Hematopoietic multipotent progenitor cell treated with erythropoietin and hydrocortisone succinate and interleukin-3 and kit ligand, for 17 days (in vitro differentiated cells): Measurements from ENCODE around the gene FCSK.
A peak's percentile ranks its signal among the peaks of the same experiment; 100 is the strongest.
"Not testable (repeated sequence)": the region's sequence is repeated elsewhere in the genome, so short reads cannot be mapped to it uniquely, and the experiment has no call there.

ENCODE experiments used
- DNase-seq: peaks from one replicate; pipeline ENCODE4 v3.0.0-alpha.2; 2015; ENCODE audit warnings: low spot score

FCSK gene

DNA sequence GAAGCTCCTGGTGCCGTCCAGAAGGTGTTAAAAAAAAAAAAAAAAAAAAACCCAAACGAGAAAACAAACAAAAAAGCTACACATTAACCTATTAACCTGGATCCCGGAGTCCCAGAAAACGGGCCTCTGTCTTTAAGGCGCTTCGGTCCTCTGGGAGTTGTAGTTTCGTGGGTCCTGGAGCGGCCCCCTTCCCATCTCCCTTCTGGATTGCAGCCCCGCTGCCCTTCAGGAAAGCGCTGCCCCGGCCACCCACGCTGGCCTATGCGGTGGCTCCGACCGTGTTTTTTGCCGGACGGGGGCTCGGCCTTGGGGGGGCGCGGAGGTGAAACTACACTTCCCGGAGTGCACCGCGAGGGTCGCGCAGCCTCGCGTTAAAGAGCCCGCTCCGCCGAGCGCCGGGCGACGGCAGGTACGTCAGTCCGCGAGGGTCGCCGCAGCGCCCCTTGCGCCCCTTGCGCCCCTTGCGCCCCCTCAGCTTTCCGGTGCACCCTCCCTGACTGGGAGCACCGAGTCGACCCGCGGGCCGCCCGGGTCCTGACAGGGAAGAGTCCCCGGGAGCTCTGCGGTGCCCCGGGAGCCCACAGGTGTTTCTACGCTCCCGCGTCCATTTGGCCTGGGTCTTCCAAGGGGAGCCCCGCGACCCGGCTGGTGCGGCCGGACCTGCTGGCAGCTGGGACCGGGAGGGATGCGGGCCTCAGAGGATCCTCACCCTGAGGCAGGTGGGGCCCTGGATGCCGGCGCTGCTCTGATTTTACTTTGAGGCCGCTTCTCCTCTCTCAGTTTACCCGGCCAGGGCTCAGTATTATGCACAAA is at the start of gene FCSK:
Gene FCSK, plus strand, starts transcription at position 374 of the 813 bp plus-strand sequence. CDS start 8,596 bp downstream, outside the sequence.
- peak; percentile 85 for DNase-seq

DNA sequence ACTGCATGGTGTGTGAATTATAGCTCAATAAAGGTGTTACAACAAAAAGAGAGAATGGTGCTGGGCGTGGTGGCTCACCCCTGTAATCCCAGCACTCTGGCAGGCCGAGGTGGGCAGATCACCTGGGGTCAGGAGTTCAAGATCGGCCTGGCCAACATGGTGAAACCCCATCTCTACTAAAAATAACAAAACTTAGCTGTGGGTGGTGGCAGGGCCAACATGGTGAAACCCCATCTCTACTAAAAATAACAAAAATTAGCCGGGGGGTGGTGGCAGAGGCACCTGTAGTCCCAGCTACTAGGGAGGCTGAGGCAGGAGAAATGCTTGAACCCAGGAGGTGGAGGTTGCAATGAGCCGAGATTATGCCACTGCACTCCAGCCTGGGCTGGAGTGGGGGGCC is 48.3 kb upstream of the FCSK start:
- DNase-seq: not testable (repeated sequence)

DNA sequence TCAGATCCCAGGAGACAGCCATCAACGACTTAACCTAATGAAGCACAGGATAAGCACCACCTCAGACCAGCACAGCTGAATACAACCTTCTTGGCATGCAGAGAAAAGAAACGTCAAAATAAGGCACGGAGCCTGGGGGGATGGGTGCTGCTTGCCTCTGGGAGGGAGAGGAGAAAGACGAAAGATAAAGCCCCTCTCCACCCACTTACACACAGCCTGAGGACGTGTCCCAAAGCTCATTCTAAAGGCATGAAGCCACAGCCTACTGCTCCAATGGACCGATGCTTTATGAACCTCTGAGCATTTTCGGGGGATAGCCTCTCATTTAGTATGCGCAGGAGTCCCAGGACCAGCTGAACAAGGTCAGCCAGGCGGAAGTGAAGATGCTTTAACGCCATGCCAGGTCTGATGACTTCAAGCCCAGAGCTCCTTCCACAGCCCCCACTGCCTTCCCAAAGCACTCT is 46.6 kb upstream of the FCSK start:
- peak; percentile 61 for DNase-seq

DNA sequence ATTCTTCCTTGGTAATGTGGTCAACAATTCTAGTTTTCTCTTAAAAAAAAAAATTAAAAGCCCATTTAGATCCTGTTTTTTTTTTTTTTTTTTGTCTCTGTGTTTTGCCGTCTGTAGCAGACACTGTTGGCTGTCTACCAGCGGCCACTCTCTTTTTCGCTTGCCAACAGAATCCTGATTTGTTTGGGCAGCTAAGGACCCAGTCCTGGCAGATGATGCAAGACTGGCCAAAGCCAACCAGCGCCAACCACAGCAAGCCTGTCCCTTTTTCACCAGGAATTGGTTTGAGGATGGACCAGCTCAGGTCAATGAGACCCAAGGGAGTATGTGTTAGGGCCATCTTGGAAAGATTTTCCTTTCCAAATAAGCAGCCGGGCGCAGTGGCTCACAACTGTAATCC is 43.7 kb upstream of the FCSK start:
- no peak for DNase-seq

DNA sequence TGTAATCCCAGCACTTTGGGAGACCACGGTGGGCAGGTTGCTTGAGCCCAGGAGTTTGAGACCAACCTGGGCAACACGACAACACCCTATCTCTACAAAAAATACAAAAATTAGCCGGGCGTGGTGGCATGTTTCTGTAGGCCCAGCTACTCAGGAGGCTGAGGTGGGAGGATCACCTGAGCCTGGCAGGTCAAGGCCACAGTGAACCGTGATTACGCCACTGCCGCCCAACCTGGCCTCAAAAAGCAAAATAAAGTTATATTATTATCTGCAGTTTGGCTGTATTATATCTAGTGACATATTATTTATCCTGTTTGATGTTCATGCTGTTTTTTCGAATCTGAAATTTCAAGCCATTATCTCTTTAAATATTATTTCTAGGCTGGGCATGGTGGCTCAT is 42.0 kb upstream of the FCSK start:
- DNase-seq: no peak

DNA sequence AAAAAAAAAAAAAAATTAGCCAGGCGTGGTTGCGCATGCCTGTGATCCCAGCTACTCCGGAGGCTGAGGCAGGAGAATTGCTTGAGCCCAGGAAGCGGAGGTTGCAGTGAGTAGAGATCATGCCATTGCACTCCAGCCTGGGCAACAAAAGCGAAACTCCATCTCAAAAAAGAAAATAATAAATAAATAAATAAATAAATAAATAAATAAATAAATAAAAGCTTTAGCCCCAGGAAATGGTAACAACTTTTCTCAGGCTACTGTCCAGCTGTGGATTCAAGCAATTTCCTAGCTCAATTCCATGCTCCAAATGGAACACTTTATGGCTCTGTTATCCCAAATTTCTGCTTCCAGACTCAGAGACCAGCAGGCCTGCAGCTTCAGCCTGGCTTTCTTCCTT is 40.8 kb upstream of the FCSK start:
- DNase-seq: not testable (repeated sequence)

DNA sequence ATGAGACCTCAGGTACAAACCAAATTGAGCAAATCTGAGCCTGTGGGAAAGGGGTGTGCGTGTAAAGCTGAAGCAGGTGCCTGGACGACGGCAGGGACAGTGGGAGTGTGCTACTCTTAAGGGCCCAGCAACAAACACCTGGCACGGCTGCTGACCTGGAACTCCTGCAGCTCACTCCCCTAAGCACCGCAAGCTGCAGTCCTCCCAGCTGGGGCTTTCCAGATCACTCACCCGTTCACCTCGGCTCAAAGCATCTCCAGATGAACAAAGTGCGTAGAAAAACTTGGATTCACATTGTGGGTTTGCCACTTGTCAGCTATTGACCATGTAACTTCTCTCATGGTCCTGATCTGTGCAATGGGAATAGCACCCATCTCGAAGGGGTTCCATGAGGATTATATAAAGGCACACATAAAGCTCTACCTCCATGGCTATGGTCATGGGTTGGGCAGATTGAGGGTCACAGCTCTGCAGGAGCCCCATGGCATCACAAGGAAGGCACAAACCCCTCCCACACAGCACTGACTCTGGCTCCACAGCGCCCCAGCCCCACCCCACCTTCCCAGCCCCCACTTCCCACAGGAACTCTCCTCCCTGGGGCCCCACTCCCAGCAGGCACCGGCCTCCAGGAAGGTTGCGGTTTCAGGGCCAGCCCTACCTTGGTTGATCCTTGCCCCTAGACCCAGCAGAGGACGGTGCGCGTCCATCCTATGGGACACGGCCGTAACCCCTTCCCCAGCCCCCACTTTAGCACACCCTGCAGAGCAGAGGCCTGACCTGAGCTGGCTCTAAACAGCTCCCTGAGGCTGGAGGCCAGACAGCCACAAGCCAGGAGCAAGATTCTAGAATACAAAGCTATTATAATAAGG is 37.4 kb upstream of the FCSK start:
- no peak for DNase-seq

DNA sequence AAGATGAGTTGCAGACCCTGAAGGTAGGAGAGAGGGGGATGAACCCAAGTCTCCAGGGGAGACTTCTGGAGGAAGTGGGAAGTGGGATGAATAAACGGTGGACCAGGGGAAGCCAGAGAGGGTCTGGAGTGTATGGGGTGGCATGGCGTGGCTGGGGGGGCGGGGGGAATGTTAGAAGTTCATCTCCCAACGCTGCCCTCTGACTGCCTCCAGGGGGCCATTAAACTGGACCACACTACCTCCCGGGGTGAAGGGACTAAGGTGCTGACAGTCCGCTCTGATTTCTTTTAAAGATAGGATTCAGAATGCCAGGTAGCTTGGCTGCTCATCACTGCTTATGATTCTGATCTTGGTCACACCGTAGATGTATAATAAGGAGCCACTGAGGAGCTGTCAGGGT is 36.7 kb upstream of the FCSK start:
- DNase-seq: no peak

DNA sequence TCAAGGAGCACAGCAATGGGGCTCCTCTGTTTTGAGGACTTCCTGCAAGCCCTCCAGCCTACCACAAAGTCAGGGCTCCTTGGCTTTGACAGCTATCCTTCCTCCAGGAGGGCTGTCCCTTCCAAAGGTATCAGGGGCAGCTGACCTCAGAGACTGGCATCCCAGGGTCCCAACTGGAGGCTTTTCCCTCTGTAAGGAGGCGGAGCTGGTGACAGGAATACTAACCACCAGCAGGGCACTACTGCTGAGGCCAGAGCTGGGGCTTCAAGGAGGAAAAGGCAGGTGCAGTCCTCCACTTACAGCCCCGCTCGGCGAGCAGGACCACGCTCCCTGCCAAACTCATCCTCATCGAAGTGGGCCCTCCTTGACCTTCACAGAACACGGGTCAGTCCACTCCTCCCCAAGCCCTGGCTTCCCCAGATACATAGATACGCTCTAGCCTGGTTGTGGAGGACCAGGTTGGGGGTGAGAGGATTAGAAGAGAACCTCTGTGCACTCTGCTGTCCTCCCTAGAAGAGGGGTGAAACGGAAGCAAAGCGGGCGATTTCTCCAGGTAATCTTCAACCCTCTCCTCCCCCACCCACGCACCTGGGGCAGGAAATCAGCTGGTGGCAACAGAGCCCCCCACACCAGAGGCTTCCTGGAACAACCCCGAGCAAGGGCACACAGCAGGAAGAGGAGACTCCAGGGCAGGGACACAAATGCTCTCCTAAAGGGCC is 36.0 kb upstream of the FCSK start:
- DNase-seq: no peak

DNA sequence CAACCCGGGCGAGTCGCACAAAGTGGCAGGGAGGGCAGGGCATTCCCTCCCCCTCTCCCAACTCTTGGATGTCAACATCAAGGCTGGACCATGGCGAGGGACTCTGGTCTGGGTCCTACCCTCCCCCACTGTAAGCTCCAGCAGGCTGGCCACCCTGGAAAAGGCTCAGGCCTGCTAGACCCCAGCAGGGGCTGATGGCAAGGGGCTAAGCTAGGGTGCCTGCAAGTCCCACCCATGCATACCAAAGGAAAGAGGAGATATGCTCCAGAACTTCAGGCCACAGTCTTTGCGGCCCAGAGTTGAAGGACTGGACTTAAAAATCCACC is 35.4 kb upstream of the FCSK start:
- no peak for DNase-seq

DNA sequence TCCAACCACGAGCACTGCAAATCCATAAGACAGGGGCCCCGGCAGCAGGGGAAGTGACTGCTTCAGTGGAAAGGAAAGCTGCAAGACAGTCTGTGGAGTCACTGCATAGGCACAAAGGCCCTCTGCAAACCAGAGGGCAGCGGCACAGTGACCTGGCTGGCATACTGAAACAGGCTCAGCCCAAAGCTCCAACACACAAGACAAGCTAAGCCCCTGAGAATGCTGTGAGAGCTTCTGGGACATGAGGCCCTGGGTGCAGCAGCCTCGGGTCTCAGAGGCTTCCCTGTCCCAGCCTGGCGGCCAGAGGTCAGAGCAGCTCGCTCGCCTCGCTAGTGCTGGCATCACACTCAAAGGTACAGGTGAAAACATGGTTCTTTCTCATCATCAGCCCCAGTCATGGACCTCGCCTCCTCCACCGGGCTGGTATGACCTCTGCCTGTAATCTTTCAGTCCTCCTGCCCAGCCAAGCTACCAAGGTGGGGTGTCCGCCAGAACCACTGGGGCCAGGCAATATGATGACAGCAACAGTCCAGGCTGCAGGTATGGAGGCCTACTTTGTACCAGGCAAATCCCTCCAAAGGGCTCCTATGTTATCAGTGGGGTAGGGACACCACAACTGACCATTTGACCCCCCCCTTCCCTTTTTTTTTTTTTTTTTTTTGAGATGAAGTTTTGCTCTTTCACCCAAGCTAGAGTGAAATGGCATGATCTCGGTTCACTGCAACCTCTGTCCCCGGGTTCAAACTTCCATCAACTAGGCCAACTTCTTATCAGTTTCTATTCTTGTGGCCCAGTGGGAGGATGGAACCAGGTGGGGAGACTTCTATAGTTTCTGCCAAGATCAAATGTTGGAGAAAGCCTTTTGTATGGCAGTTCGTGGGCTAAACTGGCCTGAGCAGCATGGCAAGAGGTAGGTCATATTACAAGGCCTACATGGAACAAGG is 34.7 kb upstream of the FCSK start:
- no peak for DNase-seq

DNA sequence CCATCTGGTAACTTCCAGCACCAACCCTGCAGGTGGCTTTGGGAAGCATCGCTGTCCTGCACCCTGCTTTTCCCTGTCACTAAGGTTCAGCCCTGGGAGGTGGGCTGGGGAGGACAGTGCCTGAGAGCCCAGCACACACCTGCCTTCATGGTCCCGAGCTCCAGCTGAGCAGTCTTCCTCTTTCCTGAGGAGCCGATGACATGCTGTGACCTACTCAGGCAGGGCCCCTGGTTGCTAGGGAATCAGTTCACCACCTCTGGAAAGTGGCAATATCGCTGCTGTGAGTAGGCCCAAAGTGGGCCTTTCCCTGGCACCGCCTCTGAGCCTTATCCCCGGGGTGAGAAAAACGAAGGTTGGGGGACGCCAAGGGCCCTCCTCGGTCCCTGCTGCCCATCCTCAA is 33.4 kb upstream of the FCSK start:
- no peak for DNase-seq

DNA sequence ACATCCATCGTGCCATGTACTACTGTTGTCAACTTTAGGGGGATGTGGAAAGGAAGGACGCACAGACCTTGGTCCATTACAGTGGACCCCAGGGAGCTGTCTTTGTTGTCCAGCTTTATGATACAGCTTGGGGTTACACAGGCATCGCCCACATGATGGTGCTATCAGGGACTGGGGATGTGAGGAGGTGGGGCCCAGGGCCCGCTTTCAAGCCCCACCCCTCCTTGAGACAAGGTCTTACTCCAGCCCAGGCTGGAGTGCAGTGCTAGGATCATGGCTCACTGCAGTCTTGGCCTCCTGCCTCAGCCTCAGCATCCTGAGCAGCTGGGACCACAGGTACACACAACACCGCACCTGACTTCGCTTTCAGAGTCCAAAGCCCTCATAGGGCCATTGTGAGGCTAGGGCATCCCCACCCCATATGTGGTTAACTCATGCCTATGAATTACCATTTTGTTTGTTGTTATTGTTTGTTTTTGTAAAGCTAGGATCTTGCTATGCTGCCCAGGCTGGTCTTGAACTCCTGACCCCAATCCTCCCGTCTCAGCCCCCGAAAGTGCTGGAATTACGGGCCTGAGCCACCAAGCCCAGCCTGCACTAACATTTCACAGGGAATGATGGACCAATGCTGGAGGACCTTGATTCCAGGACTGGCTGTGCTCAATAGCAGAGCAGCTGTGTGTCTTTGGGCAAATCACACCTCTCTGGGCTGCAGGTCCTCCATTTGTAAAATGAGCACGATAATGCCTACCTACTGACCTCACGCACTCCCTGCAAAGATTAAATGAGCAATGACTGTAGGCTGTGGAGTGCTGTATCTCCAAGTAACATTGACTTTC is 32.7 kb upstream of the FCSK start:
- peak; percentile 75 for DNase-seq

DNA sequence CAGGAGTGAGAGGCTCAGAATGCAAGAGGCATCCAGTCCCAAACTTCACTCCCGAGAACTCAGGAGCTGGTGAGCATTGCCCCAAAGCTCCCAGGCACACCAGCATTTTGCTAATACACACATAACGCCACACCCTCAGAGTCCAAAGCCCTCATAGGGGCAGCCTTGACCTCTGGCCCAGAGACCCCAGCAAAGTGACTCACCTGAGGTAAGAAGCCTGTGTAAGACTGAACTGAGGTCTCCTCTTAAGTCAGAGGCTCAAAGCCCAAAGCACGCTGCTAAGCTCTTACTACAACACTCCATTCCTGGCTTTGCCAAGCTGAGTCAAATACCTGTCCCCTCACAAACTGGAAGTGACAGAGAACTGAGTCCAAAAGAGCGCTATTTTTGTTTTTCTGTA is 31.9 kb upstream of the FCSK start:
- DNase-seq: no peak

DNA sequence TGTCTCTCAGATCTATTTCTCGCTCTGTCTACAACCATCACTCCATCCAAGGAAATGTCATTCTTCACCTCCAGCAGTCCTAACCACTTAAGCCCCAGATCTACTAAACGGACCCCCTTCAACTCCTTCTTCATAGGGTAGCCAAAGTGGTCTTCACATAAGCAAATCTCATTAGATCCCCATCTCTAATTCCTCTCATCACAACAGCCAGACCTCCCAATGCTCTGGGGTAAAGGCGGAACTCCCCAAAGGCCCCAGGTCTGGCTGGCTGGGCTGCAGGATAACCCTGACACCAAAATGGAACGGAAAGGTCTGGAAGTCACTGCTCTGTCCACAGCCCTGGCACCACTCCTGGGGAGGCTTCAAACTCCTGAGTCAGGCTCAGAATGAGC is 26.6 kb upstream of the FCSK start:
- DNase-seq: no peak

DNA sequence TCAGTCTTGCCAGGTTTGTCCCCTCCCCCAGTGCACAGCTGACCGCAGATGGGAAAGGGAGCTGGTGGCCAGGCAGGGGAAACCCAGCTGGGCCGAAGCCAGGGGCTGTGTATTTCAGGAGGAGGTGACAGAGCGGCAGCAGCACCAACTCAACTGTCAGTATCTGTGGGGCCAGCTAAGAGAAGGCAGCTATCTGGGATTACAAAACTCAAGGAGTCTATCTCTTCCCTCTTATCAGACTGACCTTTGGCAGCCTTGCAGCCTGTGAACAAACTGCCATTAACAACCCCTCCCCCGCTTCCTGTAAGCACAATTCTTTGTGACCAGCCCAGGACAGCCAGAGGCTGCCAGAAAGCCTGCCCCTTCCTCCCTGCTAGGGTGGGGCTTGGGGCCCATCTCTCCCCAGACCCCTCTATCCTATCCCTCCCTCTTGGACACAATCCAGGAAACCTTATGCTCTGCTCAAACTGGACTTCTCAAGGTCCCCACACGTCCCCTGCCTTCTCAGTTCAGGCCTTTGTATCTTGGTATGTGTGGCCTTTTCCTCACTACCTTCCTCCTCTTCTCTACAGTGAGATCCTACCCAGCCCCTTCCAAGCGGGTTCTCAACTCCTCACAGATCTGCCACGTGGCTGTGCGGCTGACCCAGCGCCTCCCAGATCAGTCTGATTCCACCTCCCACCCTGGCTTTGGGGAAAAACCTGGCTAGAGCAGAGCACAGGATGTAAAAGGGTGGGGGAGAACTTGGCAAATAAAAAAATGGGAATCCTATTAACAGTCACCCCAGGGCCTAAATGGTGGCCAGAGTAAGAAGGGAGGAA is 26.0 kb upstream of the FCSK start:
- DNase-seq: peak; percentile 91

DNA sequence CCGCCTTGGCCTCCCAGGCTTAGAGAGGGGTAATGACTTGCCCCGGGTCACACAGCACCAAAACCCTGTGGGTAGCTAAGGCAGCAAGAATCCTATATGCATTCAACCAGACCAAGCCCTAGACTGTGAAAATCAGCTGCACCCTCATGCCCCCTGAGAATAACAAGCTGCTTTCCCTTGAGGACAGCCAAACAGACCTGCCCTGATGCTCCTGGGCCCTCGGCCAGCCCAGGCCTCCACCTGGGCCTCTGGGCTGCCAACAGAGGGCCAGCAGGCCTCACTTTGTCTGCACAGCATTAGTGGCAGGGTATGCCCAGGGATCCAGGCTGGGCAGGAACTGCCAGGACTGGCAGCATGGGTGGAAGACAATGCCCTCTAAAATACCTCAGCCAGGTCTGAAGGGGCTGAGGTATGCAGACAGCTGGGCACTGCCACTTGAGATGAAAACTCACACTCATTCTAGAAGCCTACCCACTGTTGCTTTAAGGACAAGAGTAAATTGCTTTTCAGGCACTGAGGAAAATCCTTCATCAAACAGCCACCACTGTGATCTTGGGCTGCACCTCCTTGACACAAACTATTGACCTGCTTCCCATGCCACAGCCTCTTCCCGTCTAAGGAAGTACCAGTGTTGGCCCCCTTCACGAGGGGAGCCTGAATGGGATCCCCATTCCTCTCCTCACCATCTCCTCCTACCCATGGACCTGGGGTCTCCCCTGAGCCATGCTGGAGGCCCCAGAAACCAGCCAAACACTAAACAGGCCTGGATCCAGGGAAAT is 24.3 kb upstream of the FCSK start:
- peak; percentile 63 for DNase-seq

DNA sequence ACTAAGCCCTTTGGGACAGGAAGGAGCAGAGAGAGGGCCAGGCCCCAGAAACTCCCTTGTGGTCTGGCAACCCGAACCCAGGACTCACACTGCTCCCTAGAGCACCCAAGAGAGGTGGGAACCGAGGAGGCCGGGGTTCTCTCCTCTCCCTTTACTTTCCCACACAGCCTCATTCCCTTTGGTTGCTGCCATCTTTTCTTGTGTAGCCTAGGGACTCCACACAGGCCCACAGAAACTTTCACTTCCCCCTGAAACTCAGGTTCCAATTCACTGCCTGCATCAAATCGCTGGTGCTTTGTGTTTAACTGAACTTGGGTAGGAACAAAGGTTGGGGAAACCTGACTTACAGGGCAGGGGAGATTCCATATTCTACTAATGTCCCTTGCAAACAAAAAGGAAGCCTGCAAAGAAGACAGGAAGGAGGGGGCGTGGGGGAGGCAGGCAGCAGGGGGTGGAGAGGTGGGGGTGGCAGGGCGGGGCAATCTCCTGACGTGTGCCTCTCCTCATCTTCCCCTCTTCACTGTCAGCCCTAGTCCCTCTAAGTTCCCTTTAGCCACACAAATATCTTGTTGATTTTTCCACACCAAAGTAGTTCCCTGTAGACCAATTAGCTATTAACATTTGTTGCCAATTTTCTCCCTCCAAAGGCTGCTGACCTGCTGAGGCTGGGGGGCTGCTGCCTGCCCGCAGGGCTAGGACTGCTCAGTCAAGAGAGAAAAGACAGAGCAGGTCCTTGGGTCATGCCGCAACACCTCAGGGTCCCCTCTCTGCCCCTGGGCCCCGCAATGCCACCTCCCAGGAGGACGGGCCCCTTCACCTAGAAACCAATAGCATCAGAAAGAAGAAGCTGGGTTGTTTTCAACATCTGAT is 23.5 kb upstream of the FCSK start:
- peak; percentile 54 for DNase-seq
